HEK293 (cell line): ENCODE measurements around the gene TTC13.

Source experiments
- GLI4 ChIP-seq: fragments of 450-650 bp; formaldehyde crosslinking; IDR thresholded peaks from 2 replicates; pipeline ENCODE4 v1.5.1; 2016; ENCODE audit warnings: missing biosample characterization, missing genetic modification characterization
- RBAK ChIP-seq: fragments of 450-650 bp; formaldehyde crosslinking; IDR thresholded peaks from 2 replicates; pipeline ENCODE4 v1.5.1; 2016; ENCODE audit warnings: missing biosample characterization, missing genetic modification characterization
- TCF7L2 ChIP-seq: IDR thresholded peaks from 2 replicates; pipeline ENCODE4 v1.6.1; 2011; ENCODE audit warnings: low read depth, mild to moderate bottlenecking, inconsistent platforms, low read length, moderate library complexity, borderline replicate concordance
- ZNF169 ChIP-seq: fragments of 450-650 bp; formaldehyde crosslinking; IDR thresholded peaks from 2 replicates; pipeline ENCODE4 v1.5.1; 2016; ENCODE audit warnings: missing biosample characterization, missing genetic modification characterization
- ZNF311 ChIP-seq: fragments of 450-650 bp; formaldehyde crosslinking; IDR thresholded peaks from 2 replicates; pipeline ENCODE4 v1.5.1; 2017; ENCODE audit warnings: missing biosample characterization, missing genetic modification characterization, borderline replicate concordance
- ZNF416 ChIP-seq: fragments of 450-650 bp; formaldehyde crosslinking; IDR thresholded peaks from 2 replicates; pipeline ENCODE4 v1.5.1; 2016; ENCODE audit warnings: missing biosample characterization, missing genetic modification characterization
- ZNF426 ChIP-seq: fragments of 450-650 bp; formaldehyde crosslinking; IDR thresholded peaks from 2 replicates; pipeline ENCODE4 v1.5.1; 2017; ENCODE audit warnings: missing biosample characterization, missing genetic modification characterization, mild to moderate bottlenecking, inconsistent platforms, moderate library complexity
- TF ChIP-seq, protein P1 (sequence below): fragments of 450-650 bp; formaldehyde crosslinking; IDR thresholded peaks from 2 replicates; pipeline ENCODE4 v1.5.1; 2016; ENCODE audit warnings: missing biosample characterization, missing genetic modification characterization
- TF ChIP-seq, protein P2 (sequence below): fragments of 450-650 bp; formaldehyde crosslinking; IDR thresholded peaks from 2 replicates; pipeline ENCODE4 v1.5.1; 2016; ENCODE audit warnings: missing biosample characterization, missing genetic modification characterization
- TF ChIP-seq, protein P3 (sequence below): fragments of 450-650 bp; formaldehyde crosslinking; IDR thresholded peaks from 2 replicates; pipeline ENCODE4 v1.5.1; 2016; ENCODE audit warnings: missing biosample characterization, missing genetic modification characterization

DNA sequence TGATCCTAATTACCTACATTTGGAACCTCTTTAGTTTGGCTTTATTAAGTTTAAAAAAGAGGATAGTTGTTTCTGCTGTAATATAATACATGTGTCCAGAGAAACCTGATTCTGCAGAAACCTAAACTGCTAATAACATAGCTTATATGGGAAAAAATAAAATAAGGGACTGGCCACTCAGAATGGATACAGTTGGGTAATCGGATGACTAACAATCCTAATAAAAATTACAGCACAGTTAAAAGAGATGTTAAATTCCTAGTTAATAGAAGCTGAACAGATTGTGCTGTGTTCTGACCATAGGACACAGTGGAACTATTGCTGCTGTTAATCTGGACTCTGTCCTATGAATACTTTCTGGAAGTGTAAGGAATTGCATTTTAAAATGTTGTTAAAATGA is 16.2 kb upstream of the TTC13 start:
- TF ChIP-seq, protein P1, sequence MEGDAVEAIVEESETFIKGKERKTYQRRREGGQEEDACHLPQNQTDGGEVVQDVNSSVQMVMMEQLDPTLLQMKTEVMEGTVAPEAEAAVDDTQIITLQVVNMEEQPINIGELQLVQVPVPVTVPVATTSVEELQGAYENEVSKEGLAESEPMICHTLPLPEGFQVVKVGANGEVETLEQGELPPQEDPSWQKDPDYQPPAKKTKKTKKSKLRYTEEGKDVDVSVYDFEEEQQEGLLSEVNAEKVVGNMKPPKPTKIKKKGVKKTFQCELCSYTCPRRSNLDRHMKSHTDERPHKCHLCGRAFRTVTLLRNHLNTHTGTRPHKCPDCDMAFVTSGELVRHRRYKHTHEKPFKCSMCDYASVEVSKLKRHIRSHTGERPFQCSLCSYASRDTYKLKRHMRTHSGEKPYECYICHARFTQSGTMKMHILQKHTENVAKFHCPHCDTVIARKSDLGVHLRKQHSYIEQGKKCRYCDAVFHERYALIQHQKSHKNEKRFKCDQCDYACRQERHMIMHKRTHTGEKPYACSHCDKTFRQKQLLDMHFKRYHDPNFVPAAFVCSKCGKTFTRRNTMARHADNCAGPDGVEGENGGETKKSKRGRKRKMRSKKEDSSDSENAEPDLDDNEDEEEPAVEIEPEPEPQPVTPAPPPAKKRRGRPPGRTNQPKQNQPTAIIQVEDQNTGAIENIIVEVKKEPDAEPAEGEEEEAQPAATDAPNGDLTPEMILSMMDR (tag by site-specific recombination), result no peak
- no peak for TF ChIP-seq ZNF169 (tag by site-specific recombination)
- TF ChIP-seq, protein P2, sequence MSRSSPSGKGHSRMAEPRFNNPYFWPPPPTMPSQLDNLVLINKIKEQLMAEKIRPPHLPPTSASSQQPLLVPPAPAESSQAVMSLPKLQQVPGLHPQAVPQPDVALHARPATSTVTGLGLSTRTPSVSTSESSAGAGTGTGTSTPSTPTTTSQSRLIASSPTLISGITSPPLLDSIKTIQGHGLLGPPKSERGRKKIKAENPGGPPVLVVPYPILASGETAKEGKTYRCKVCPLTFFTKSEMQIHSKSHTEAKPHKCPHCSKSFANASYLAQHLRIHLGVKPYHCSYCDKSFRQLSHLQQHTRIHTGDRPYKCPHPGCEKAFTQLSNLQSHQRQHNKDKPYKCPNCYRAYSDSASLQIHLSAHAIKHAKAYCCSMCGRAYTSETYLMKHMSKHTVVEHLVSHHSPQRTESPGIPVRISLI, result no peak
- no peak for TF ChIP-seq GLI4
- no peak for TF ChIP-seq ZNF426 (tag by site-specific recombination)
- TF ChIP-seq, protein P3, sequence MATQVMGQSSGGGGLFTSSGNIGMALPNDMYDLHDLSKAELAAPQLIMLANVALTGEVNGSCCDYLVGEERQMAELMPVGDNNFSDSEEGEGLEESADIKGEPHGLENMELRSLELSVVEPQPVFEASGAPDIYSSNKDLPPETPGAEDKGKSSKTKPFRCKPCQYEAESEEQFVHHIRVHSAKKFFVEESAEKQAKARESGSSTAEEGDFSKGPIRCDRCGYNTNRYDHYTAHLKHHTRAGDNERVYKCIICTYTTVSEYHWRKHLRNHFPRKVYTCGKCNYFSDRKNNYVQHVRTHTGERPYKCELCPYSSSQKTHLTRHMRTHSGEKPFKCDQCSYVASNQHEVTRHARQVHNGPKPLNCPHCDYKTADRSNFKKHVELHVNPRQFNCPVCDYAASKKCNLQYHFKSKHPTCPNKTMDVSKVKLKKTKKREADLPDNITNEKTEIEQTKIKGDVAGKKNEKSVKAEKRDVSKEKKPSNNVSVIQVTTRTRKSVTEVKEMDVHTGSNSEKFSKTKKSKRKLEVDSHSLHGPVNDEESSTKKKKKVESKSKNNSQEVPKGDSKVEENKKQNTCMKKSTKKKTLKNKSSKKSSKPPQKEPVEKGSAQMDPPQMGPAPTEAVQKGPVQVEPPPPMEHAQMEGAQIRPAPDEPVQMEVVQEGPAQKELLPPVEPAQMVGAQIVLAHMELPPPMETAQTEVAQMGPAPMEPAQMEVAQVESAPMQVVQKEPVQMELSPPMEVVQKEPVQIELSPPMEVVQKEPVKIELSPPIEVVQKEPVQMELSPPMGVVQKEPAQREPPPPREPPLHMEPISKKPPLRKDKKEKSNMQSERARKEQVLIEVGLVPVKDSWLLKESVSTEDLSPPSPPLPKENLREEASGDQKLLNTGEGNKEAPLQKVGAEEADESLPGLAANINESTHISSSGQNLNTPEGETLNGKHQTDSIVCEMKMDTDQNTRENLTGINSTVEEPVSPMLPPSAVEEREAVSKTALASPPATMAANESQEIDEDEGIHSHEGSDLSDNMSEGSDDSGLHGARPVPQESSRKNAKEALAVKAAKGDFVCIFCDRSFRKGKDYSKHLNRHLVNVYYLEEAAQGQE (tag by site-specific recombination), result no peak
- TF ChIP-seq RBAK (tag by site-specific recombination), result no peak
- no peak for TF ChIP-seq TCF7L2
- TF ChIP-seq ZNF311, result no peak
- no peak for TF ChIP-seq ZNF416 (tag by site-specific recombination)
